Measurements from ENCODE around the gene SYNGR2.

The SYNGR2 gene

GRCh38 chr17:78168242-78168902 lies at the start of gene SYNGR2:
Gene SYNGR2 (plus strand): TSS chr17:78168581. CDS start chr17:78168617, 36 bp downstream.
- peak; percentile 92 for DNase-seq

GRCh38 chr17:78118801-78119241 lies 49.6 kb upstream of the SYNGR2 start:
- DNase-seq = no peak

GRCh38 chr17:78120537-78120936 lies 47.8 kb upstream of the SYNGR2 start:
- DNase-seq = no peak

- DNase-seq = peak; percentile 78
Observed at GRCh38 chr17:78120971-78121800, 47.2 kb upstream of the SYNGR2 start.

GRCh38 chr17:78121801-78122215 lies 46.6 kb upstream of the SYNGR2 start:
- no peak for DNase-seq

- no peak for DNase-seq
Observed at GRCh38 chr17:78122216-78122930, 46.0 kb upstream of the SYNGR2 start.

- no peak for DNase-seq
Observed at GRCh38 chr17:78122931-78123249, 45.5 kb upstream of the SYNGR2 start.

DNA sequence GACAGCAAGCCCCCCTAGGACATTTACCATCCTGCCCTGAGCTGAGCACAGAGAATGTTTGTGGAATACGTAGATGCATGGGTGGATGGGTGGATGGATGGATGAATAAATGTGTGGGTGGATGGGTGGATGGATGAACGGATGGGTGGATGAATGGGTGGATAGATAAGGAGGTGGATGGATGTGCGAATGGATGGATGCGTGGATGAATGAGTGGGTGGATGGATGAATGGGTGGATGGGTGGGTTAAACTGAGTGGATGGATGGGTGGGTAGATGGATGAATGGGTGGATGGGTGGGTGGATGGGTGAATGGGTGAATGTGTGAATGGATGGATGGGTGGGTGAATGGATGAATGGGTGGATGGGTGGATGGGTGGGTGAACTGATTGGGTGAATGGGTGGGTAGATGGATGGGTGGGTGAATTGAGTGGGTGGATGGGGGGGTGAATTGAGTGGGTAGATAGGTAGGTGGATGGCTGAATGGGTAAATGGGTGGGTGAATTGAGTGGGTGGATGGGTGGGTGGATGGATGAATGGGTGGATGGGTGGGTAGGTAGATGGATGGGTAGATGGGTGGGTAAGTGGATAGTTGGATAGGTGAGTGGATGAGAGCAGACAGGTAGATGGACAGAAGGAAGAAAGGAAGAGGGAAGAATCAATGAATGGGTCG lies 45.0 kb upstream of the SYNGR2 start:
- DNase-seq = no peak

DNA sequence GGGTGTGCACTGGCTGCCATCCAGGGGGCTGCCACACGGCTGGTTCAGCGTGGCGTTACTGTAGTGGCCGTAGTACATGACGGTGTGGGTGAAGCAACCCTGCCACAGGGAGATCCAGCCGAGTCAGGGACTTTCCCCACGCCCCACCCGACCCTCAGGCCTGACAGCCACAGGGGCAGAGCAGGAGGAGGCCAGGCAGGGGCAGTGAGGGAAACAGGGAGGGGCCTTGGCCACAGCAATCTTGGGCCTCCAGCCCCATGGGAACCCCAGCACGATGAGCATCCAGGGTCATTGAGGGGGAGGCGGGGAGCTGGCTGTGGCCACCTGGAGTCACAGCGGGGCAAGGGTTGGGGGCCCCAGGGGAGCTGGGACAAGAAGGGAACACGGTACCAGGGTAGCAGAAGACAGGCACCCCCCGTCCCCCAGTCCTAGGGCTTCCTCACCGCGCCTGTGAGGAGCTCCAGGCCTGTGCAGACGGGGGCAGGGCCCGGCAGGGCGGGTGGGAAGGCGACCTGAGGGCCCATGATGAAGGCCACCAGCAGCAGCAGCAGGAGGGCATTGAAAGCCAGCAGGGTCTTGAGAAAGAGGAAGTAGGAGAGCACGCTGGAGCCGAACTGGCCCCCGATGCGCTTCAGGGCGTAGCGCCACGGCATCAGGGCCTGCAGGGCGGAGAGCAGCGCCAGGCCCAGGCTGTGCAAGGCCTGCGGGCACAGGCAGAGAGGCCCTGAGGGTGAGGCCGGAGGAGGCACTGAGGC lies 44.1 kb upstream of the SYNGR2 start:
- DNase-seq = no peak

DNA sequence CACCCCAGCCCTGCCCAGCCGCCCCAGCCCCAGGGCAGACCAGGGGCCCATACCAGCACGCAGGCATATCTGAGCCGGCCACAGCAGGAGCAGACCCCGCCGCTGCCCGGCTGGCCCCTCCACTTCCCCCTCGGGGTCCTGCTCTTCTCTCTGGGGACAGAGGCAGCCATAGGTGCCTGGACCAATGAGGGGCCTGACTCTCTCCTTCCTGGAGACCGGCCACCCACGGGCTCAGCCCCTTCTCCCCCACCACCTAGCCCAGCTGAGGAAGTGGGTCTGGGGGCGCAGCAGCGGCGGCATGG lies 43.6 kb upstream of the SYNGR2 start:
- no peak for DNase-seq

DNA sequence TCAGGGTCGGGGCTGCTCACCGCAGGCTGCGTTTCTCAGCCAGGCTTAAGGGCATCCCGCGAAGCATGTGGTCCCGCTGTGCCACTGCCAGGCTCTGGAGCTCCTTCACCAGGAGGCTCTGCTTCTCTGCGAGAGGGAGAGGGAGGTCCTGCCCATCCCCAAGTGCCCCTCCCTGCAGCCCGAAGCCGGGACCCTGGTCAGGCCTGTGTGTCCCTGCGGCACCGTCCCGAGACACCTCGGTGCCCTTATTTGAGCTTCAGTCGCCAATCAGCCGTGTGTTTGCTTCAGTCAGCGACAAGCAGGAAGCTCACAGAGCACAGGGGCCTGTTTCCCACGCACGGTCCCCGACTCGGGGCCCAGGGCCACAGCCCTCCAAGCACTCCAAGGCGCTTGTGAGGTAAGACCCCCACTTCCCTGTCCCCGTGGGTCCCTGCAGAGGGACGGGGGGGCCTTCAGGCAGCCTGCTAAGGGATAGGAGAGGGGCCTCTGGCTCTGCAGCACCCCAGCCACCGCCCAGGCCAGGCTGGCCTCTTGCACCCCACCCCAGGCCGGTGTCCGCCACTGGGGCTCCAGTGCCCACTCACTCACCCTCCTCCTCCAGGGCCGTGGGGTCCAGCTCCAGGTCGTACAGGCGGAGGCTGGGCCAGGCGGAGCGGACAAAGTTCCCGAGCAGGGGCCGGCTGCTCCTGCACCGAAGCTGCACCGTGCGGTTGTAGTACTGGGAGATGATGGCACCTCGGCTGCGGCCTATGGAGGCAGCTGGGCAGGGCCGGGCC lies 43.1 kb upstream of the SYNGR2 start:
- DNase-seq = peak; percentile 39

DNA sequence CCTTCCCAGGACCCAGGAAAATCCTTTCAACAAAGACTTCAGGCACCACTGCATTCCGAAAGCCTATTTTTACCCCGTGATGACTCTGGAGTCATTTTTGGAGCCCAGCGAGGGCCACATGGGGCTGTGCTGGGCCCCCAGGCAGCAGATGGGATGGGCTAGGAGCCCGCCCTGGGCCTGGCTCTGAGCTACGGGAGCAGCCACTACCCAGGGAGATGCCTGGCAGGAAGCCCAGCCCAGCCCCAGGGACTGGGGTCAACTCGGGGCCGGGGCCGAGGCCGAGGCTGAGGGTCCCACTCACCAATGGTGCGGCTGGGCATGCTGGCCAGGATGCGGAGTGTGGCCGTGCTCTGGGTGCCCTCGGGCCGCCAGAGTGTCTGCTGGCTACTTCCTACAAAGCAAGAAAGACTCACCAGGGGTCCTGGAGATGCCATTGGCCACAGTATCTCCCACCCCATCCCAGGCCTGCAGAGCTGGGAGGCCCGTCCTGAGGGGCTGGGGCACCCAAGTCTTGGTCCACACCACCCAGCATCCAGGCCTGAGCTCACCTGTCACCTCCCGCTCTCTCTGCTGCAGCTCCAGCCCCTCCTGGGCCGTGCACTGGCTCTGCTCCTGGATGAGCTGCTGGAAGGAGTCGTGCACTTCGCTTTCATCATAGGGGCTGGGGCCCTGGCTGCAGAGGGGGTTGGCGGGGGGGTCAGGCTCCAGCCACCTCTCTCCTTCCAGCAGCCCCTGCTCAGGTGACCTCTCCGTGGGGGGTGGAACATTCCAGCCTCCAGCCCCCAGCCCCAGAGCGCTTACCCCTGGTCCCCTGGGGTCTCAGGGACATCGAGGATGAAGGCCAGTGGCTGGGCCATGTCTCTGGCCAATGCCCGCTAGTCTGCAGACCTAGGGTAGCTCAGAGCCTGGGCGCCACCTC lies 42.1 kb upstream of the SYNGR2 start:
- DNase-seq = no peak

GRCh38 chr17:78126895-78127238 lies 41.5 kb upstream of the SYNGR2 start:
- no peak for DNase-seq

- peak; percentile 90 for DNase-seq
Observed at GRCh38 chr17:78127239-78127887, 41.0 kb upstream of the SYNGR2 start.

DNA sequence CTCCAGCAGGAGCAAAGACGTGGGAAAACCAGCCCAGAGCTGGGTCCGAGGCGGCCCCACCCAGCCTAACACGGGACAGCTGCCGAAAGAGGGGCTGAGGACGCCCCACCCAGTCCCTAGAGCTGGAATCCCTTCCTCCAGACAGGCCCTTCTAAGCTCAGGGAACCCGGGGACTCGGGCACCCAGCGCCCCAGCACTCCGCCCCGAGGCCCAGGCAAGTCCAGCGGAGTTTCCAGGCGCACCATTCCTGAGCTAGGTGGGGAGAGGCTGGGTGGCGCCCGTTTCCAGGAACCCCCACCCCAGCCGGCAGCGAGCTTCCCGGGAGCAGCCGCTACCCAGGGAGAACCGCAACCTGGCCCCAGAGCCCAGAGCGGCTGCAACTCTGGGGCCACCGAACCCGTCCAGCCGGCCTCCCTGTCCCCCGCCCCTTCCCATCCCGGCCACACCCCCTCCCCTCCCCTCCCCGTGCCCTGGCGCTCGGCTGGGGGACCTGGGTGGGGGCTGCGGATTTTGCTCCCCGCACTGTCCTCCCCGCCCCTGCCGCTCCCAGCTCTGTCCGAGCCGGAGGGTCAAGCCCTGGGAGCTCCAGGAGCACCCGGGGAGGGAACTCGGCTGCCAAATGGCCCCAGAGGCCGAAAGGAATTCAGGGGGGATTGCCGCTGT lies 40.4 kb upstream of the SYNGR2 start:
- DNase-seq = peak; percentile 32

DNA sequence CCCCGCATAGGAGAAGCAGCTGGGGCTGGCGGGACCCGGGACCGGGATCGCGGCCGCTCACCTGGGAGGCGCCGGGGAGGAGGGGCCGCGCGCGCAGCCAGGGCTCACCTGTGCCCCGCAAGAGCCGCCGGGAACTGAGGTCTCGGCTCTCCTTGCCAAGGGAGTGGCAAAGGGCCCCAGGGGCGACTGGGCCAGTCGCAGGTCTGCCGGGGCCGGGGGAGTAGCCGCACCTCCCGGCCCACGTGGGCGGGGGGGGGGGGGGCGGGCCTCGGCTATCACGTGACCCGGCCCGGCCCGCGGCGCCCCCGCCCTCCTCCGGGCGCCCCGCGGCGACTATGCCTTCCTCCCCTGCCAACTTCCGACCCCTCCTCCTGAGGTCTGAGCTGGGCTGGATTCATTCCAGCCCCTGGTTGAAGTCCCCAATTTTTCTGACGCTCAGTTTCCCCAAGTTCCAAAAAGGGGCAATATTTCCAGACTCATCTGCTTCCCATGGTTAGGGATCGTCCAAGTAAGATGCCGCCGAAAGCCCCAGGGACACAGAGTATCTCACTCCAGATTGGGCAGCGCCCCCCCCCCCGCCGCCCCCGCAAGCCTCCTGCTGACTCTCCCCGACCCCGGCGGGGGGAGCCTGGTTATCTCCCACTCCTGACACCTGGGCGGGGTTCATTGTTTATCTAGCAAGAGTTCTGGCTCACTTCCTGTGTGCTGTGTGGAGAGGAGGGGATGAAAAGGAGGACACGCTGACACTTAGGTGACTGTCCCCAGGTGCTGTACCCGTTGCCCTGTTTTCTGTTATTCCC lies 39.6 kb upstream of the SYNGR2 start, which contains the start of gene TMC6:
TMC6 (minus strand) TSS at position 205 of the 800 bp plus-strand sequence. CDS start 1,923 bp downstream, outside the sequence.
- DNase-seq = peak; percentile 83

DNA sequence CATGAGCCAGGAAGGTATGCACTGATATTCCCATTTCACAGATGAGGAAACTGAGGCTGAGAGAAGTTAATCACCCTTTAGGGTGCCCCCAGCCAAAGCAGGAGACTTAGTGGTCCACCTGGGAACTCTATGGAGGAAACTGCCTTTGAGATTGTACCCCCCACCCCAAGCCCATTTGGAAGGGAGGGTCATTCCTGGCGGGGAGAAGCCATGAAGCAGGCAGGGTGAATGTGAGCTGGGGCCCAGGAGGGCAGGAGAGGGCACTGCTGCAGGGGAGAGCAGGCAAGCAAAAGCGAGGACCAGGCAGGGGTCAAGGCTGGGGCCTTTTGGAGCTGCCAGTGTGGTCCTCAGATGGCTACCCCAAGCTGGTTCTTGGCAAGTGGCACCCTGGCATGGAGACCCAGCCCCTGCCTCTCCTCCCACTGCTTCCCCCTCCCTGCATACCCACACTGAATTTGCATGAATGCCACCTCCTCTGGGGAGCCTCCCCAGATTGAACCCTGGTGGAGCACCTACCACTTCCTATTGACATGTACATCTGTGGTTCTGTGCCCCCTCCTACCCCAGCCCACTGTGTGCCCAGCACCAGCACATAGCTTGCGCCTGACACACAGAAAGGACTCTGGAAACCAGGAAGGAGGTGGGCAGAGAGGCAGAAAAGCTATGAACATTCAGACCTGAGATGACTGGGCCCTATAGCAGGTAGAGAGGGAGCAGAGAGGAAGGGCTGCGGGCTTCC lies 38.9 kb upstream of the SYNGR2 start:
- peak; percentile 74 for DNase-seq

DNA sequence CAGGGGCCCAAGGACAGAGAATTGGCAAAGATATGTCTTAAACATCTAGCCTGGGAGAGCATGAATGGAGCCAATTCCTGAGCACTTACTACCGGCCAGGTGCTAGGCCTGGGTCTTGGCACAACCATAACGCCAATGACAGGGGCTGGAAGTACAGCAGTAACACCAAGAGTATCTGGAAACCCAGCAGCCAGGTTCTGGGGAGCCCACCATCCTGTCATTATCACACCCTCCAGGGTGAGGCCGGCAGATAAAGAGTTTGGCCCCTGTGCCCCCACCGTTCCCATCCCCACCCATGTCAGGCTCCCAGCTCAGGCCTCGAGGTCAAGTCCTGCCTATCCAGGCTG lies 38.3 kb upstream of the SYNGR2 start:
- no peak for DNase-seq

Data from activated CD4-positive, alpha-beta T cell treated with anti-CD3 and anti-CD28 coated beads, Interleukin-10, Interleukin-2, amounts not matched to agents 100 ng/mL and 50 ng/mL, durations not matched to agents 16 hours and 8 hours (primary cell).